ENCODE results near the gene PSMD10.

PSMD10 gene, protein sequence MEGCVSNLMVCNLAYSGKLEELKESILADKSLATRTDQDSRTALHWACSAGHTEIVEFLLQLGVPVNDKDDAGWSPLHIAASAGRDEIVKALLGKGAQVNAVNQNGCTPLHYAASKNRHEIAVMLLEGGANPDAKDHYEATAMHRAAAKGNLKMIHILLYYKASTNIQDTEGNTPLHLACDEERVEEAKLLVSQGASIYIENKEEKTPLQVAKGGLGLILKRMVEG

GRCh38 chrX:108091264-108091877 is at the start of gene PSMD10, which contains the start of gene ATG4A:
Gene PSMD10, minus strand, starts transcription at chrX:108091542. Its CDS starts 22 bp downstream, at chrX:108091520.
Gene ATG4A, plus strand, starts transcription at chrX:108091778. Its CDS starts 49 bp downstream, at chrX:108091827.
- TF ChIP-seq, protein P1, sequence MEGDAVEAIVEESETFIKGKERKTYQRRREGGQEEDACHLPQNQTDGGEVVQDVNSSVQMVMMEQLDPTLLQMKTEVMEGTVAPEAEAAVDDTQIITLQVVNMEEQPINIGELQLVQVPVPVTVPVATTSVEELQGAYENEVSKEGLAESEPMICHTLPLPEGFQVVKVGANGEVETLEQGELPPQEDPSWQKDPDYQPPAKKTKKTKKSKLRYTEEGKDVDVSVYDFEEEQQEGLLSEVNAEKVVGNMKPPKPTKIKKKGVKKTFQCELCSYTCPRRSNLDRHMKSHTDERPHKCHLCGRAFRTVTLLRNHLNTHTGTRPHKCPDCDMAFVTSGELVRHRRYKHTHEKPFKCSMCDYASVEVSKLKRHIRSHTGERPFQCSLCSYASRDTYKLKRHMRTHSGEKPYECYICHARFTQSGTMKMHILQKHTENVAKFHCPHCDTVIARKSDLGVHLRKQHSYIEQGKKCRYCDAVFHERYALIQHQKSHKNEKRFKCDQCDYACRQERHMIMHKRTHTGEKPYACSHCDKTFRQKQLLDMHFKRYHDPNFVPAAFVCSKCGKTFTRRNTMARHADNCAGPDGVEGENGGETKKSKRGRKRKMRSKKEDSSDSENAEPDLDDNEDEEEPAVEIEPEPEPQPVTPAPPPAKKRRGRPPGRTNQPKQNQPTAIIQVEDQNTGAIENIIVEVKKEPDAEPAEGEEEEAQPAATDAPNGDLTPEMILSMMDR (IDR thresholded peaks at IDR 0.05; ENCODE audit: extremely low read depth, missing control alignments): no peak
- peak; percentile 75 for DNase-seq (ENCODE audit: low spot score)

- TF ChIP-seq, protein P1 (IDR thresholded peaks at IDR 0.05; ENCODE audit: extremely low read depth, missing control alignments): no peak
- no peak for DNase-seq (ENCODE audit: low spot score)
Measured at GRCh38 chrX:108138814-108139702, 47.7 kb upstream of the PSMD10 start.

GRCh38 chrX:108134724-108135123 is 43.4 kb upstream of the PSMD10 start:
- no peak for DNase-seq (ENCODE audit: low spot score)
- TF ChIP-seq, protein P1 (IDR thresholded peaks at IDR 0.05; ENCODE audit: extremely low read depth, missing control alignments): no peak

- no peak for DNase-seq (ENCODE audit: low spot score)
- TF ChIP-seq, protein P1 (IDR thresholded peaks at IDR 0.05; ENCODE audit: extremely low read depth, missing control alignments): no peak
Measured at GRCh38 chrX:108132876-108133275, 41.5 kb upstream of the PSMD10 start.

- TF ChIP-seq, protein P1 (IDR thresholded peaks at IDR 0.05; ENCODE audit: extremely low read depth, missing control alignments): no peak
- DNase-seq (ENCODE audit: low spot score): no peak
Measured at GRCh38 chrX:108132034-108132433, 40.7 kb upstream of the PSMD10 start.

GRCh38 chrX:108131471-108131870 is 40.1 kb upstream of the PSMD10 start:
- DNase-seq (ENCODE audit: low spot score): no peak
- TF ChIP-seq, protein P1 (IDR thresholded peaks at IDR 0.05; ENCODE audit: extremely low read depth, missing control alignments): no peak

- no peak for DNase-seq (ENCODE audit: low spot score)
- TF ChIP-seq, protein P1 (IDR thresholded peaks at IDR 0.05; ENCODE audit: extremely low read depth, missing control alignments): no peak
Measured at GRCh38 chrX:108130889-108131288, 39.5 kb upstream of the PSMD10 start.
